DOHH2 (cell line): ENCODE results near the gene MAGEB18.

Experiments used
- H3F3A ChIP-seq: fragments of 200-600 bp; sonication (generic), shearing (Covaris generic); 2 replicates; pipeline ENCODE4 v1.6.0; 2016; ENCODE audit warnings: antibody characterized with exemption, mild to moderate bottlenecking; ENCODE audit not compliant: control insufficient read depth, insufficient read depth
- H3K27ac ChIP-seq: fragments of 200-600 bp; sonication (generic); 2 replicates; pipeline ENCODE4 v1.5.1; 2014; ENCODE audit warnings: low read depth, mild to moderate bottlenecking, low read length, moderate library complexity
- H3K27me3 ChIP-seq: fragments of 200-600 bp; sonication (generic); 2 replicates; pipeline ENCODE4 v1.6.1; 2014; ENCODE audit warnings: mild to moderate bottlenecking, low read length, mixed read lengths; ENCODE audit not compliant: control insufficient read depth
- H3K36me3 ChIP-seq: fragments of 200-600 bp; sonication (generic); 2 replicates; pipeline ENCODE4 v1.6.1; 2014; ENCODE audit warnings: mild to moderate bottlenecking, low read length, moderate library complexity, mixed read lengths; ENCODE audit not compliant: control insufficient read depth
- H3K4me1 ChIP-seq: fragments of 200-600 bp; sonication (generic); 2 replicates; pipeline ENCODE4 v1.6.1; 2014; ENCODE audit warnings: mild to moderate bottlenecking, low read length, mixed read lengths; ENCODE audit not compliant: control insufficient read depth
- H3K4me2 ChIP-seq: fragments of 200-600 bp; sonication (generic); 2 replicates; pipeline ENCODE4 v1.6.0; 2014; ENCODE audit warnings: mild to moderate bottlenecking, low read length, moderate library complexity
- H3K4me3 ChIP-seq: fragments of 200-600 bp; sonication (generic); 2 replicates; pipeline ENCODE4 v1.5.1; 2014; ENCODE audit warnings: mild to moderate bottlenecking, low read length, mixed read lengths
- H3K79me2 ChIP-seq: fragments of 200-600 bp; sonication (generic); 2 replicates; pipeline ENCODE4 v1.6.1; 2014; ENCODE audit warnings: mild to moderate bottlenecking, low read length, mixed read lengths; ENCODE audit not compliant: control insufficient read depth
- H3K9me2 ChIP-seq: fragments of 200-600 bp; sonication (generic); replicated peaks from 2 replicates; pipeline ENCODE4 v1.6.1; 2014; ENCODE audit warnings: mild to moderate bottlenecking, low read length, mixed read lengths; ENCODE audit not compliant: control insufficient read depth
- H3K9me3 ChIP-seq: fragments of 200-600 bp; sonication (generic); 2 replicates; pipeline ENCODE4 v1.6.1; 2014; ENCODE audit warnings: antibody characterized with exemption, low read length, mixed read lengths; ENCODE audit not compliant: control insufficient read depth, insufficient read depth
- H4K20me1 ChIP-seq: fragments of 200-600 bp; sonication (generic); 2 replicates; pipeline ENCODE4 v1.6.0; 2014; ENCODE audit warnings: low read depth, mild to moderate bottlenecking, antibody characterized with exemption, low read length, moderate library complexity; ENCODE audit not compliant: control insufficient read depth, insufficient read depth
- EZH2phosphoT487 ChIP-seq: fragments of 200-600 bp; sonication (generic); IDR thresholded peaks from 2 replicates; pipeline ENCODE4 v1.6.1; 2017; ENCODE audit warnings: borderline replicate concordance, mild to moderate bottlenecking, antibody characterized with exemption, low read length, moderate library complexity, mixed read lengths
- TF ChIP-seq, protein P1 (sequence below): fragments of 200-600 bp; sonication (generic); IDR thresholded peaks from one replicate; pipeline ENCODE4 v1.5.1; 2014; ENCODE audit warnings: antibody characterized with exemption, mild to moderate bottlenecking, low read depth, low read length; ENCODE audit not compliant: poor library complexity, severe bottlenecking

Gene MAGEB18

DNA sequence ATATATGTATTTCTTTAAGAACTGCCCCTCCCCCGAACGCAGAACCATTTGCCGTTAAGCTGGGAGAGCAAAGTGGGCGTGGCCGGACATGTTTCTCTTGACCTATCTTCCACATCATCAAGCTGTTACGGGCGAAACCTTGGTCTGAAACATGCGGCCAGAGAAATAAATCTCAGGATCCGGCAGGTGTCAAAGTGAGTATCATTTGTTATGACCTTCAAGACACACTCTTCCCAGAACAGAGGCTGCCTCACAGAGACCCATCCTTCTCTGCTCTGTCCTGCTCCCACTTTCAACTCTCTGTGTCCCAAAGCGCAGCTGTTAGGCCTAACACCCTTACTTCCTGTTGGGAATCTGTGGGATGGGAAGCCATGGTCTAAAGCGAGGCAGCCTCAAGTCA lies at the start of gene MAGEB18:
Gene MAGEB18, plus strand, starts transcription at position 70 of the 400 bp plus-strand sequence. CDS start 643 bp downstream, outside the sequence.
- Histone ChIP-seq H3F3A (no peaks in the 10 kb centered on the region), H3K27me3 (no peaks in the 10 kb centered on the region), H3K9me3 (no peaks in the 10 kb centered on the region), H3K4me2 (no peak within 1 kb of the TSS), H3K36me3 (no peaks in the 10 kb centered on the region), H4K20me1 (no peaks in the 10 kb centered on the region), H3K4me1 (no peaks in the 10 kb centered on the region), H3K27ac (no peak within 1 kb of the TSS), H3K79me2 (no peaks in the 10 kb centered on the region), H3K4me3 (no peak within 1 kb of the TSS), H3K9me2 (no peaks in the 10 kb centered on the region)
- TF ChIP-seq, protein P1, sequence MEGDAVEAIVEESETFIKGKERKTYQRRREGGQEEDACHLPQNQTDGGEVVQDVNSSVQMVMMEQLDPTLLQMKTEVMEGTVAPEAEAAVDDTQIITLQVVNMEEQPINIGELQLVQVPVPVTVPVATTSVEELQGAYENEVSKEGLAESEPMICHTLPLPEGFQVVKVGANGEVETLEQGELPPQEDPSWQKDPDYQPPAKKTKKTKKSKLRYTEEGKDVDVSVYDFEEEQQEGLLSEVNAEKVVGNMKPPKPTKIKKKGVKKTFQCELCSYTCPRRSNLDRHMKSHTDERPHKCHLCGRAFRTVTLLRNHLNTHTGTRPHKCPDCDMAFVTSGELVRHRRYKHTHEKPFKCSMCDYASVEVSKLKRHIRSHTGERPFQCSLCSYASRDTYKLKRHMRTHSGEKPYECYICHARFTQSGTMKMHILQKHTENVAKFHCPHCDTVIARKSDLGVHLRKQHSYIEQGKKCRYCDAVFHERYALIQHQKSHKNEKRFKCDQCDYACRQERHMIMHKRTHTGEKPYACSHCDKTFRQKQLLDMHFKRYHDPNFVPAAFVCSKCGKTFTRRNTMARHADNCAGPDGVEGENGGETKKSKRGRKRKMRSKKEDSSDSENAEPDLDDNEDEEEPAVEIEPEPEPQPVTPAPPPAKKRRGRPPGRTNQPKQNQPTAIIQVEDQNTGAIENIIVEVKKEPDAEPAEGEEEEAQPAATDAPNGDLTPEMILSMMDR: no peak
- TF ChIP-seq EZH2phosphoT487: no peak

DNA sequence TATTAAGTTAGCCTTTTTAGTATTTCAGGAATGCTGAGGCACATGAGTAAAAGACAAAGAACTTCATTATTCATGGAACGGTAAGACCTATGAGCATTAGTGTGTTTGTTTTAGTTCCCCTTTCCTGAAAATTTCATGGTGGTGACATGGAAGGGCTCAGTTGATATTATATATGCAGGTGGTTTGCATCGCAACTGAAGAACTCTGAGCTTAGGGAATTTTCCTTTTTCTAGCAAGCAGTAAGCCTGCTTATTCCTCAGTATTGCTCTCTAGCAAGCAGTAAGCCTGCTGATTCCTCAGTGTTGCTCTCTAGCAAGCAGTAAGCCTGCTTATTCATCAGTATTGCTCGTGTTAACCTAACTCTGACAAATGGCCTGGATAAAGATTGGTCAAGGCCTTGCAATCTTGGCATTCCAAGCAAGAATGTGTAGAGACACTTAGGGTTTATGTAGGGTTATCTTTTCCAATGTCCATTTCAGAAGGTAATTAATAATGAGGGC lies 37.7 kb upstream of the MAGEB18 start:
- no peaks in the 10 kb centered on the region for H3K9me2 ChIP-seq
- no peaks in the 10 kb centered on the region for H3K36me3 ChIP-seq
- no peaks in the 10 kb centered on the region for H3K27me3 ChIP-seq

DNA sequence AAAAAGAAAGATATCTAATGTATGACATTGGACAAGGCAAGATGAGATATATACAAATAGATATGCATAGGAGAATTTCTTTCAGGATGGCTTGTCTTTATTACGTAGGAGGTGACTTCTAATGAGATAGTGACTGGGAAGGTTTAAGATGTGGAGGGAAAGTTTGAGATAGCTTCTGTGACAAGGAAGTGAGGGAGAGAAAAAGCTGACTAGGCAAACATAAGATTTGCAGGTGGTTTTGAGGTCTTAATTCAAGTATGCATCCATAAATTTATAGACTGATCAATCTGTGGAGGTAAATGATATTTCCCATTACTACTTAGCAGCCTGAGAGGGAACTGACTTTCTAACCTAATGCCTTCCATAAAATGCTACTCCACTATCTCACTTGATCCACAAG lies 29.0 kb upstream of the MAGEB18 start:
- no peaks in the 10 kb centered on the region for H3K27me3 ChIP-seq
- no peak overlapping the region for H3K27ac ChIP-seq
- TF ChIP-seq EZH2phosphoT487: no peak
- TF ChIP-seq, protein P1: no peak
- no peaks in the 10 kb centered on the region for H3K4me1 ChIP-seq
- H3K79me2 ChIP-seq: no peaks in the 10 kb centered on the region
- no peaks in the 10 kb centered on the region for H4K20me1 ChIP-seq
- H3K9me3 ChIP-seq: no peaks in the 10 kb centered on the region
- no peak overlapping the region for H3K4me2 ChIP-seq
- no peaks in the 10 kb centered on the region for H3F3A ChIP-seq
- no peaks in the 10 kb centered on the region for H3K9me2 ChIP-seq
- no peaks in the 10 kb centered on the region for H3K36me3 ChIP-seq
- H3K4me3 ChIP-seq: no peak overlapping the region

More for the DNA sequence above, 37.7 kb upstream of the MAGEB18 start:
- no peak overlapping the region for H3K4me2 ChIP-seq
- no peaks in the 10 kb centered on the region for H3K4me1 ChIP-seq
- no peak overlapping the region for H3K4me3 ChIP-seq
- no peaks in the 10 kb centered on the region for H4K20me1 ChIP-seq
- no peaks in the 10 kb centered on the region for H3F3A ChIP-seq
- no peak overlapping the region for H3K27ac ChIP-seq
- no peaks in the 10 kb centered on the region for H3K79me2 ChIP-seq
- TF ChIP-seq, protein P1: no peak
- H3K9me3 ChIP-seq: no peaks in the 10 kb centered on the region
